Measurements from ENCODE around the gene ST3GAL3.

Gene ST3GAL3

DNA sequence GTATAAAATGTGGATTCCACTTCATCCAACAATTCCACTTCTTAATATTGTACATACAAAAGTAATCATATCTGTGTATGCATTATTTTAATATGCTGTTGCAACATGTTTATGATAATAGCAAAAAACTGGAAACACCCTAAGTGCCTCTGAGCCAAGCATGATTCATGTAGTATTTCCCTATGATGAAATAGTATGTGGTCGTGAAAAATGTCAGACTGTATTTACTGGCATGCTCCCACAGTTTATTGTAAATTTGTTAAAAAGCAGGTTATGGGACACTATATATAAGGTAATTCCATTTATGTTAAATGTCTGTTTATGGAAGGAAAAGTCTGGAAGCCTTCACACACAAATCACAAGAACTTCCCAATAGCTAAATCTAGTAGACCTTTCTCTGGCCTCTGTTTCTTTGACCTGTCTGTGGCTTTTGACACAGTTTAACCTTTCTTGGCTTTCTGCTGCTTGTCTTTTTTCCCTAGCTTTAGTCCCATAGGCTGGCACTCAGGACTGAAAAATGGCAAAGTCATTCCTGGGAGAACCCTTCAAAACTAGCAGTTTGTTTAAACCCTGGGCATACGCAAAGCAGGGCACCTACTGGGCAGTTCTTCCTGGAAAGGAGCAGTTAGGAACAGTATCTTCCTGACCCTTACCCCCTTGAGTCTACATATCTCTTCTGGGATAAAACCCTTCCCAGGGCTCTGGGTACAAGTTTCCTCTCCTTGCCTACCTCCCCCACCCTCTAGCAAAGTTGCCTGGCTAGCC is 160.8 kb downstream of the ST3GAL3 start:
- no peak overlapping the region for H3K4me3 ChIP-seq (replicated peaks; ENCODE audit: low read depth, low read length)
- no peak for DNase-seq (ENCODE audit: extremely low read depth, insufficient read length)
- no peaks in the 10 kb centered on the region for H3K36me3 ChIP-seq (ENCODE audit: control insufficient read depth, insufficient read depth, low read length)
- TF ChIP-seq, protein P1, sequence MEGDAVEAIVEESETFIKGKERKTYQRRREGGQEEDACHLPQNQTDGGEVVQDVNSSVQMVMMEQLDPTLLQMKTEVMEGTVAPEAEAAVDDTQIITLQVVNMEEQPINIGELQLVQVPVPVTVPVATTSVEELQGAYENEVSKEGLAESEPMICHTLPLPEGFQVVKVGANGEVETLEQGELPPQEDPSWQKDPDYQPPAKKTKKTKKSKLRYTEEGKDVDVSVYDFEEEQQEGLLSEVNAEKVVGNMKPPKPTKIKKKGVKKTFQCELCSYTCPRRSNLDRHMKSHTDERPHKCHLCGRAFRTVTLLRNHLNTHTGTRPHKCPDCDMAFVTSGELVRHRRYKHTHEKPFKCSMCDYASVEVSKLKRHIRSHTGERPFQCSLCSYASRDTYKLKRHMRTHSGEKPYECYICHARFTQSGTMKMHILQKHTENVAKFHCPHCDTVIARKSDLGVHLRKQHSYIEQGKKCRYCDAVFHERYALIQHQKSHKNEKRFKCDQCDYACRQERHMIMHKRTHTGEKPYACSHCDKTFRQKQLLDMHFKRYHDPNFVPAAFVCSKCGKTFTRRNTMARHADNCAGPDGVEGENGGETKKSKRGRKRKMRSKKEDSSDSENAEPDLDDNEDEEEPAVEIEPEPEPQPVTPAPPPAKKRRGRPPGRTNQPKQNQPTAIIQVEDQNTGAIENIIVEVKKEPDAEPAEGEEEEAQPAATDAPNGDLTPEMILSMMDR (IDR thresholded peaks at IDR 0.05; ENCODE audit: insufficient read depth, low read length, poor library complexity, severe bottlenecking), result no peak
- H3K27me3 ChIP-seq (replicated peaks; ENCODE audit: control insufficient read depth, insufficient read depth, low read length), result no peaks in the 10 kb centered on the region

DNA sequence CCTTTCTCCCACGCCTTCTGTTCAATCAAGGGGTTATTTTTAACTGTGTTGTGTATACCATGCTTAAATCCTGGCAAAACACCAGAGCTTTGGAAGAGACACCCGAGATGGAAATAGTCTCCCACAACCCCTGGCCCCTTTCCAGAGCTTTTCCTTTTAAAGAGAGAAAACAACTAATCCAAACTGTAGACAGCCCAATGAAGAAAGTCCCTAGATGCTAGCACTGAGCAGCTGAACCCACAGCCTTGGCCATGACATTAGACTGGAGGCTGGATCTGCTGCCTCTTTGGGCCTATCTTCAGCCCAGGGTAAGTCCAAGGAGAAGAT is 161.4 kb downstream of the ST3GAL3 start:
- TF ChIP-seq, protein P1 (IDR thresholded peaks at IDR 0.05; ENCODE audit: insufficient read depth, low read length, poor library complexity, severe bottlenecking), result no peak
- no peaks in the 10 kb centered on the region for H3K27me3 ChIP-seq (replicated peaks; ENCODE audit: control insufficient read depth, insufficient read depth, low read length)
- no peak overlapping the region for H3K4me3 ChIP-seq (replicated peaks; ENCODE audit: low read depth, low read length)
- no peak for DNase-seq (ENCODE audit: extremely low read depth, insufficient read length)
- no peaks in the 10 kb centered on the region for H3K36me3 ChIP-seq (ENCODE audit: control insufficient read depth, insufficient read depth, low read length)

GRCh38 chr1:43870306-43870705 is 163.0 kb downstream of the ST3GAL3 start:
- TF ChIP-seq, protein P1 (IDR thresholded peaks at IDR 0.05; ENCODE audit: insufficient read depth, low read length, poor library complexity, severe bottlenecking), result no peak
- DNase-seq (ENCODE audit: extremely low read depth, insufficient read length), result no peak
- H3K27me3 ChIP-seq (replicated peaks; ENCODE audit: control insufficient read depth, insufficient read depth, low read length), result no peaks in the 10 kb centered on the region
- H3K36me3 ChIP-seq (ENCODE audit: control insufficient read depth, insufficient read depth, low read length), result no peaks in the 10 kb centered on the region
- no peak overlapping the region for H3K4me3 ChIP-seq (replicated peaks; ENCODE audit: low read depth, low read length)

- DNase-seq (ENCODE audit: extremely low read depth, insufficient read length), result no peak
- Histone ChIP-seq H3K4me3 (replicated peaks; ENCODE audit: low read depth, low read length) (no peak overlapping the region), H3K27me3 (replicated peaks; ENCODE audit: control insufficient read depth, insufficient read depth, low read length) (no peaks in the 10 kb centered on the region), H3K36me3 (ENCODE audit: control insufficient read depth, insufficient read depth, low read length) (no peaks in the 10 kb centered on the region)
- TF ChIP-seq, protein P1 (IDR thresholded peaks at IDR 0.05; ENCODE audit: insufficient read depth, low read length, poor library complexity, severe bottlenecking), result no peak
Observed at GRCh38 chr1:43871181-43871910, 164.0 kb downstream of the ST3GAL3 start.

GRCh38 chr1:43872280-43872679 is 164.9 kb downstream of the ST3GAL3 start:
- H3K27me3 ChIP-seq (replicated peaks; ENCODE audit: control insufficient read depth, insufficient read depth, low read length), result no peaks in the 10 kb centered on the region
- TF ChIP-seq, protein P1 (IDR thresholded peaks at IDR 0.05; ENCODE audit: insufficient read depth, low read length, poor library complexity, severe bottlenecking), result no peak
- no peak overlapping the region for H3K4me3 ChIP-seq (replicated peaks; ENCODE audit: low read depth, low read length)
- no peaks in the 10 kb centered on the region for H3K36me3 ChIP-seq (ENCODE audit: control insufficient read depth, insufficient read depth, low read length)
- DNase-seq (ENCODE audit: extremely low read depth, insufficient read length), result no peak

Data from GM06990 (cell line).